Panc1 (cell line): Measurements from ENCODE around the gene EPHA6. TPM values are rescaled to one million over a fixed set of nuclear protein-coding genes. Genes with fewer than 3 reads are reported as not detected.

Experiments used
- ATAC-seq: fragments of 200-7000 bp; cut with Tn5 transposase; 2 replicates; pipeline ENCODE4 v1.9.1; 2020; ENCODE audit warnings: mild to moderate bottlenecking, moderate library complexity
- BruUV-seq: library from RNA; stranded (reverse); fragments of 400-500 nt; replicated peaks from 2 replicates; lab custom pipeline; 2021; lab: Mats Ljungman, UMichigan
- CTCF ChIA-PET: fragments of 300-600 bp; sonication (Branson Sonifier 250); formaldehyde crosslinking; loops from one replicate; lab custom pipeline; 2022; ENCODE audit warnings: antibody characterized with exemption; lab: Charles Lee
- POLR2A ChIA-PET: fragments of 300-600 bp; sonication (Branson Sonifier 250); formaldehyde crosslinking; loops from one replicate; lab custom pipeline; 2022; ENCODE audit warnings: antibody characterized with exemption; lab: Charles Lee
- DNase-seq: peaks from one replicate; pipeline ENCODE4 v3.0.0-alpha.2; 2010; ENCODE audit warnings: low read depth, low spot score
- H3K27ac ChIP-seq: 2 replicates; pipeline ENCODE4 v1.5.1; 2011; ENCODE audit warnings: mild to moderate bottlenecking, low read length, inconsistent platforms
- H3K27me3 ChIP-seq: fragments of 200-500 bp; sonication (Bioruptor generic); 2 replicates; pipeline ENCODE4 v1.6.0; 2014; ENCODE audit warnings: low read length, inconsistent platforms; ENCODE audit not compliant: control insufficient read depth, insufficient read depth
- H3K36me3 ChIP-seq: fragments of 200-500 bp; sonication (Bioruptor generic); 2 replicates; pipeline ENCODE4 v1.5.1; 2014; ENCODE audit warnings: inconsistent platforms, mild to moderate bottlenecking, low read length, moderate library complexity; ENCODE audit not compliant: control insufficient read depth, insufficient read depth
- H3K4me1 ChIP-seq: 2 replicates; pipeline ENCODE4 v1.5.1; 2011; ENCODE audit warnings: inconsistent platforms, mild to moderate bottlenecking, low read length, moderate library complexity; ENCODE audit not compliant: control insufficient read depth, insufficient read depth
- H3K4me3 ChIP-seq, 2 experiments: 2 replicates each; pipeline ENCODE4 v1.5.1; 2011 to 2012; ENCODE audit warnings: low read depth in 2 of 2, low read length in 2 of 2, mild to moderate bottlenecking in 2 of 2, inconsistent platforms in 1 of 2, moderate library complexity in 1 of 2
- H3K9me3 ChIP-seq: fragments of 200-500 bp; sonication (Bioruptor generic); 2 replicates; pipeline ENCODE4 v1.5.1; 2014; ENCODE audit warnings: low read depth, mild to moderate bottlenecking, inconsistent platforms, low read length, moderate library complexity; ENCODE audit not compliant: control insufficient read depth, insufficient read depth
- CTCF ChIP-seq: fragments of 450-650 bp; IDR thresholded peaks from 2 replicates; pipeline ENCODE4 v1.5.1; 2017; ENCODE audit warnings: mild to moderate bottlenecking
- POLR2AphosphoS5 ChIP-seq: IDR thresholded peaks from 2 replicates; pipeline ENCODE4 v1.6.1; 2012; ENCODE audit warnings: mild to moderate bottlenecking, low read depth, low read length, moderate library complexity
- REST ChIP-seq, 2 experiments: IDR thresholded peaks; 2 replicates each; pipeline ENCODE4 v1.6.1; 2011 to 2012; ENCODE audit warnings: low read depth in 2 of 2, control low read depth in 1 of 2, low read length in 1 of 2, mild to moderate bottlenecking in 1 of 2, moderate library complexity in 1 of 2; ENCODE audit not compliant: insufficient read depth in 1 of 2
- SIN3A ChIP-seq: IDR thresholded peaks from 2 replicates; pipeline ENCODE4 v1.6.1; 2012; ENCODE audit warnings: low read depth, mild to moderate bottlenecking, low read length, moderate library complexity, borderline replicate concordance; ENCODE audit not compliant: insufficient read depth
- TCF7L2 ChIP-seq: IDR thresholded peaks from 2 replicates; pipeline ENCODE4 v1.6.1; 2011; ENCODE audit warnings: mild to moderate bottlenecking, low read depth, low read length, inconsistent platforms
- in situ Hi-C: cut with HindIII; loops from 2 replicates; pipeline ENCODE4 v1.10.0; 2016; ENCODE audit warnings: low sequenced_read_pairs, low pct_unique_long_range_greater_than_20kb
- intact Hi-C: fragments of 100-400 bp; cut with micrococcal nuclease; formaldehyde crosslinking; loops from one replicate; pipeline ENCODE4 v1.10.0; 2022; ENCODE audit not compliant: unreplicated experiment
- total RNA-seq: library from RNA; stranded (reverse); gene quantifications from one replicate; pipeline ENCODE4 v1.2.1, GENCODE V29; 2021; ENCODE audit not compliant: unreplicated experiment

EPHA6 gene
- total RNA-seq, 1 experiment from 2014 or later = 0.57 TPM

- Histone ChIP-seq H3K9me3 (no peaks in the 10 kb centered on the region), H3K4me3 (no peak overlapping the region), H3K27me3 (no peaks in the 10 kb centered on the region), H3K27ac (no peak overlapping the region), H3K4me1 (no peaks in the 10 kb centered on the region), H3K36me3 (no peaks in the 10 kb centered on the region)
- intact Hi-C loops = no loop called here
- ChIA-PET CTCF (no interaction called here), POLR2A (no interaction called here)
- in situ Hi-C loops = no loop called here
- BruUV-seq = no TSS peak
- no peak for TF ChIP-seq REST (IDR thresholded peaks at IDR 0.05; ENCODE audit: insufficient read depth in 1 of 2, low read depth in 2 of 2, low read length in 1 of 2)
- no peak for TF ChIP-seq TCF7L2
- TF ChIP-seq CTCF = no peak
- TF ChIP-seq POLR2AphosphoS5 = no peak
- no peak for TF ChIP-seq SIN3A
- ATAC-seq (no peak), DNase-seq (no peak)
Measured at GRCh38 chr3:96994988-96995387, 180.6 kb downstream of the EPHA6 start.

- POLR2A ChIA-PET = no interaction called here
- Histone ChIP-seq H3K4me3 (no peak overlapping the region), H3K27me3 (no peaks in the 10 kb centered on the region), H3K4me1 (no peaks in the 10 kb centered on the region), H3K27ac (no peak overlapping the region), H3K36me3 (no peaks in the 10 kb centered on the region), H3K9me3 (no peaks in the 10 kb centered on the region)
- DNase-seq (no peak), ATAC-seq (no peak)
- in situ Hi-C loops (no loop called here), intact Hi-C loops (no loop called here)
- TF ChIP-seq TCF7L2 (no peak), CTCF (no peak), REST (IDR thresholded peaks at IDR 0.05; ENCODE audit: insufficient read depth in 1 of 2, low read depth in 2 of 2, low read length in 1 of 2) (no peak), SIN3A (no peak), POLR2AphosphoS5 (no peak)
- CTCF ChIA-PET = no interaction called here
- no TSS peak for BruUV-seq
Measured at GRCh38 chr3:96996009-96996408, 181.6 kb downstream of the EPHA6 start.
